Measurements from ENCODE around the gene NAB1.

DNA sequence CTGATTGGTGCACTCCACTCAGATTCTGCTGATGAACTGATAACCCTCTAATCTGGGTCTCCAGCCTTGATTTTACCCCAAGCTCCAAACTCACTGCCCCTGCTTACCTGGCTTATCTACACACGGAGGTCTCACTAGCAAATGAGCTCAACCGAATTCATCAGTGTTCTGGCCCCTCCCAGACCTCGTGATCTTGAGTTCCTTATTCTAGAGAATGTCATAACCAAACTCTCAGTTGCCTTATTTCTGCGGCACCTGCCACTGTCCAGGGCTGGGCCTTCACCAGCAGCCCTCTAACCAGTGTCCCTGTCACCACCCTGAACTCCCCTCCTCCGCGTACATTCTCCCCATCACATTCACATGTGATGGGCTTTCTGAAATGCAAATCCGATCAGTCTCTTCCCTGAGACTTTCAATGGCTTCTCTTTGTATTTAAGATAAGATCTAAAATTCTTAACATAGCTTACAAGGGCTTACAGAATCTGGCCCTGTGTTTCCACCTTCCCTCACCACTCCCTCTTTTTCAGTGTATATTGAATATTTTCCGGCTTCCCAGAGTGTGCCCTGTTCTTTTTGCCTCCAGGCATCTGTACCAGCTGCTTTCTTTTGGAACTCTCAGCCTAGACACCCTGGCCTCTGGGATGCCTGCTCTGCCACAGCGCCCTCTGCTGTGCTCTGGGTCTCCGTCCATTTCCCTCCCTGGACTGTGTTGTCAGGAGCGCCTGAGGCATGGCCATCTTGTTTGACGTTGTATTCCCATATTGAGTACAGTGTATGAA lies 31.1 kb downstream of the NAB1 start:
- TF ChIP-seq, protein P1, sequence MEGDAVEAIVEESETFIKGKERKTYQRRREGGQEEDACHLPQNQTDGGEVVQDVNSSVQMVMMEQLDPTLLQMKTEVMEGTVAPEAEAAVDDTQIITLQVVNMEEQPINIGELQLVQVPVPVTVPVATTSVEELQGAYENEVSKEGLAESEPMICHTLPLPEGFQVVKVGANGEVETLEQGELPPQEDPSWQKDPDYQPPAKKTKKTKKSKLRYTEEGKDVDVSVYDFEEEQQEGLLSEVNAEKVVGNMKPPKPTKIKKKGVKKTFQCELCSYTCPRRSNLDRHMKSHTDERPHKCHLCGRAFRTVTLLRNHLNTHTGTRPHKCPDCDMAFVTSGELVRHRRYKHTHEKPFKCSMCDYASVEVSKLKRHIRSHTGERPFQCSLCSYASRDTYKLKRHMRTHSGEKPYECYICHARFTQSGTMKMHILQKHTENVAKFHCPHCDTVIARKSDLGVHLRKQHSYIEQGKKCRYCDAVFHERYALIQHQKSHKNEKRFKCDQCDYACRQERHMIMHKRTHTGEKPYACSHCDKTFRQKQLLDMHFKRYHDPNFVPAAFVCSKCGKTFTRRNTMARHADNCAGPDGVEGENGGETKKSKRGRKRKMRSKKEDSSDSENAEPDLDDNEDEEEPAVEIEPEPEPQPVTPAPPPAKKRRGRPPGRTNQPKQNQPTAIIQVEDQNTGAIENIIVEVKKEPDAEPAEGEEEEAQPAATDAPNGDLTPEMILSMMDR (conservative IDR thresholded peaks at IDR 0.05) = peak; percentile 31; the same call in 1 of the 2 replicates
- TF ChIP-seq EZH2 (IDR thresholded peaks at IDR 0.05; ENCODE audit: low read depth) = no peak

Data from PC-9 (cell line).